Measurements from ENCODE around the gene MTOR.

MTOR gene

GRCh38 chr1:11245248-11245647 is 17.1 kb downstream of the MTOR start:
- no peak for DNase-seq (ENCODE audit: low read depth)
- H3K4me3 ChIP-seq (ENCODE audit: control insufficient read depth, low read depth, low read length): no peak overlapping the region
- TF ChIP-seq, protein P1, sequence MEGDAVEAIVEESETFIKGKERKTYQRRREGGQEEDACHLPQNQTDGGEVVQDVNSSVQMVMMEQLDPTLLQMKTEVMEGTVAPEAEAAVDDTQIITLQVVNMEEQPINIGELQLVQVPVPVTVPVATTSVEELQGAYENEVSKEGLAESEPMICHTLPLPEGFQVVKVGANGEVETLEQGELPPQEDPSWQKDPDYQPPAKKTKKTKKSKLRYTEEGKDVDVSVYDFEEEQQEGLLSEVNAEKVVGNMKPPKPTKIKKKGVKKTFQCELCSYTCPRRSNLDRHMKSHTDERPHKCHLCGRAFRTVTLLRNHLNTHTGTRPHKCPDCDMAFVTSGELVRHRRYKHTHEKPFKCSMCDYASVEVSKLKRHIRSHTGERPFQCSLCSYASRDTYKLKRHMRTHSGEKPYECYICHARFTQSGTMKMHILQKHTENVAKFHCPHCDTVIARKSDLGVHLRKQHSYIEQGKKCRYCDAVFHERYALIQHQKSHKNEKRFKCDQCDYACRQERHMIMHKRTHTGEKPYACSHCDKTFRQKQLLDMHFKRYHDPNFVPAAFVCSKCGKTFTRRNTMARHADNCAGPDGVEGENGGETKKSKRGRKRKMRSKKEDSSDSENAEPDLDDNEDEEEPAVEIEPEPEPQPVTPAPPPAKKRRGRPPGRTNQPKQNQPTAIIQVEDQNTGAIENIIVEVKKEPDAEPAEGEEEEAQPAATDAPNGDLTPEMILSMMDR (conservative IDR thresholded peaks at IDR 0.05; ENCODE audit: control insufficient read depth, insufficient read depth, low read depth, low read length): no peak

- no peak overlapping the region for H3K4me3 ChIP-seq (ENCODE audit: control insufficient read depth, low read depth, low read length)
- DNase-seq (ENCODE audit: low read depth): no peak
- TF ChIP-seq, protein P1 (conservative IDR thresholded peaks at IDR 0.05; ENCODE audit: control insufficient read depth, insufficient read depth, low read depth, low read length): no peak
These were observed 24.0 kb downstream of the MTOR start for GRCh38 chr1:11238311-11238710.

DNA sequence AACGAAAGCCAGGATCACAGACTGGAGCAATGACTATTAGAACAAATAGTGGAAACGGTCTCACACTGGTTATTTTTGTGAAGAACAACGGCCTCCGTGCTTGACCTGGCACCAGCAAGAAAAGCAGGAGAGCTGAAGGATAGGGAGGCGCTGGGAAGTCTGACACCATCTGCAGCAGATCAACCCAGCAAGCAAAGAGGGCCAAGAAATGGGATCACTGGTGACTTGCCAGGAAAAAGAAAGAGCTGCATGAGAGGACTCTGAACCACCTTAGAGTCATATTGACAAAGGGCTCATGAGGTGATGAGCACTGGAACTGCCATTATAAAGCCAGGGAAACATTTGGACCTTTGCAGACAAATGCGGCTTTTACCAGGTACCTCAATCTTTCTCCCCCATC is 25.0 kb downstream of the MTOR start:
- DNase-seq (ENCODE audit: low read depth): no peak
- TF ChIP-seq, protein P1 (conservative IDR thresholded peaks at IDR 0.05; ENCODE audit: control insufficient read depth, insufficient read depth, low read depth, low read length): no peak
- no peak overlapping the region for H3K4me3 ChIP-seq (ENCODE audit: control insufficient read depth, low read depth, low read length)

DNA sequence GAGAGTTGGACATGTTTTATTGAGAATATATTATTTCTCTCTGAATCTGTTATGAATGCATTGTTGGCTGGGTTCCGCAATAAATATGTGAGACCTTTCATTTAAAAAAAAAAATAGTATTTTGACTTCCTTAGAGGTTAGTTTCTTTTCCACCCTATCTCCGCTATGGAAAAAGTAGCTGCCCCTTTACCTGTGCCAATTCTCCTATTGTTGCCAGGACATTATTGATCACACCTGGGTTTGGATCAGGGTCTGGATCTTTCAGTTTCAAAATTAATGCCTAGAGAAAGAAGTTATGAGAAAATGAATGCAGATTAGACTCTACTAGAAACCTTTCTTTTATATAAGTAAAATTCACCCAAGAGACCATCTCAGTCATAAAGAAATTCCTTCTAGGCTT is 29.1 kb downstream of the MTOR start:
- DNase-seq (ENCODE audit: low read depth): no peak
- no peak overlapping the region for H3K4me3 ChIP-seq (ENCODE audit: control insufficient read depth, low read depth, low read length)
- TF ChIP-seq, protein P1 (conservative IDR thresholded peaks at IDR 0.05; ENCODE audit: control insufficient read depth, insufficient read depth, low read depth, low read length): no peak

- TF ChIP-seq, protein P1 (conservative IDR thresholded peaks at IDR 0.05; ENCODE audit: control insufficient read depth, insufficient read depth, low read depth, low read length): no peak
- DNase-seq (ENCODE audit: low read depth): no peak
- no peak overlapping the region for H3K4me3 ChIP-seq (ENCODE audit: control insufficient read depth, low read depth, low read length)
These were observed 33.1 kb downstream of the MTOR start for GRCh38 chr1:11229203-11229602.

- DNase-seq (ENCODE audit: low read depth): no peak
- no peak overlapping the region for H3K4me3 ChIP-seq (ENCODE audit: control insufficient read depth, low read depth, low read length)
- TF ChIP-seq, protein P1 (conservative IDR thresholded peaks at IDR 0.05; ENCODE audit: control insufficient read depth, insufficient read depth, low read depth, low read length): no peak
These were observed 35.0 kb downstream of the MTOR start for GRCh38 chr1:11227106-11228077.
